Left lobe of liver (tissue), 2 donors: ENCODE results near the gene UNC119B. TPM values are rescaled to one million over a fixed set of nuclear protein-coding genes. Genes with fewer than 3 reads are reported as not detected.
A peak's percentile ranks its signal among the peaks of the same experiment; 100 is the strongest.
"Not testable (repeated sequence)": the region's sequence is repeated elsewhere in the genome, so short reads cannot be mapped to it uniquely, and the experiment has no call there.

Source experiments
- ATAC-seq: fragments of 200-7000 bp; cut with Tn5 transposase; one replicate; pipeline ENCODE4 v1.9.1; 2020; ENCODE audit warnings: mild to moderate bottlenecking, moderate library complexity
- DNase-seq: peaks from one replicate; pipeline ENCODE4 v3.0.0-alpha.2; 2020; ENCODE audit warnings: low spot score
- total RNA-seq: library from RNA; stranded (reverse); gene quantifications from one replicate; pipeline ENCODE4 v1.2.1, GENCODE V29; 2021
- donor health status: DM: no; HTN: no; CAD: no; lungs with moderate emphysema.
- donor health status: DM: no; HTN: yes; CAD: no.

Gene UNC119B
- total RNA-seq, 1 donor from 2014 or later, result 10.7 TPM

DNA sequence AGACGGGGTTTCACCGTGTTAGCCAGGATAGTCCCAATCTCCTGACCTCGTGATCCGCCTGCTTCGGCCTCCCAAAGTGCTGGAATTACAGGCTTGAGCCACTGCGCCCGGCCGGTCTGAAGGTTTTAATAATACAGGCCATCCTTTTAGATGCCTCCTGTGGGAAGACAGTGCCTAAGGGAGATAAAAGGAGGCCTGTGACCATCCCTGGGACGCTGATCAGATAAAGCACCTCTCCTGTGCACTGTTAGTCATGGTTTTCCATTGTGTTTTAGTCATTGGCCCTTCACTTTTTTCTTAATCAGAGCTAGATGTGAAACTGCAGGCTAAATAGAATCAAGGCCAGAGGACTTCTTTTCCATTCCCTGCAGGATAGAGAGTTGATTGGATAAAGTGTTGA lies 7.8 kb downstream of the UNC119B start:
- no peak for DNase-seq
- no peak for ATAC-seq

DNA sequence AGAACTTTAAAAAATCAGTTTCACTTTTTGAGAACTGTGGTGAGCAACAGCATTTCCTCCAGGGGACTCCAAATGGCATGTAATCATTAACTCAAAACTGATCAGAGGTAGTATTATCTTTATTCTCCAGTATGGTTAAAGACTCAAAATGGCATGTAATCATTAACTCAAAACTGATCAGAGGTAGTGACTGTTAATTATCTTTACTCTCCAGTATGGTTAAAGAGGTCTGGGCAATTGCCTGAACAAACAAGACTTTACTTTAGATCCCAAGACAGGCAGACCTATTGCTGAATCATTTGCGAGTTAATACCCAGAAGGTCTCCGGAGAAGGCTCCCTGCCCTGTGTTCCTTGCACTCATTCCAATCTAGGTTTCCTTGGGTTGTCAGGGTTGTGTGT lies 8.8 kb downstream of the UNC119B start:
- ATAC-seq, result peak; percentile 54
- DNase-seq, result no peak

DNA sequence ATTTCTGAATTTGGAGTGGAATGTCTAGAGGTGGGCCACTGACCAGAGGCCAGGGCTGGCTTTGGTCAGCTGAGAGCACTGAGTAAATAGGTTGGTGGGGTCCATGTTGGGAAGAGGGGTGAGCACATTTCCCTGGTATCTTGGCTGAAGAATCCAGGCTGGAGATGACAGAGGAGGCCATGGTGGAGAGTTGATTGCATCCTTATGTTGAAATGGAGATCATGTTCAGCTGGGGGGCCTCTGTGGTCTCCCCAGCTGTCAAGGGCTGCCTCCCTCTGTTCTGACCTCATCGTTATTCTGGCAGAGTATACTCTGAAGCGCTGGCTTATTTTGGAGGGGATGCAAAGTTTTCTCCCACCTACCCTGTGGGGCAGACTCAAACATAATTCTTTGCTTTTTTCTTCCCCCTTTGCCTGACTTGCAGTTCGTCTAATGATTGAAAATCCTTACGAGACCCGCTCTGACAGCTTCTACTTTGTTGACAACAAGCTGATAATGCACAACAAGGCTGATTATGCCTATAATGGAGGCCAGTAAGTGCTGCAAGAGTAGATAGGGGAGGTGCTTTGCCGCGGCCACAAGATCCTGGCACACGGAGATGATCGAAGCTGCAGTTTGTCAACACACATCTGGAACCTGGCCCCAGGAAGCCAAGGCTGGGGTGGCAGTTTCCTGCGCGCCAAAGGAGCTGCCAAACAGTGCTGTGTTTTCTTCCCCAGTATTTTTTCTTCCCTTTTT lies 9.4 kb downstream of the UNC119B start:
- DNase-seq (peak; percentile 84), ATAC-seq (peak; percentile 83)

- peak; percentile 55 for DNase-seq
- peak; percentile 55 for ATAC-seq
These were observed 10.2 kb downstream of the UNC119B start for GRCh38 chr12:120720234-120720986.

DNA sequence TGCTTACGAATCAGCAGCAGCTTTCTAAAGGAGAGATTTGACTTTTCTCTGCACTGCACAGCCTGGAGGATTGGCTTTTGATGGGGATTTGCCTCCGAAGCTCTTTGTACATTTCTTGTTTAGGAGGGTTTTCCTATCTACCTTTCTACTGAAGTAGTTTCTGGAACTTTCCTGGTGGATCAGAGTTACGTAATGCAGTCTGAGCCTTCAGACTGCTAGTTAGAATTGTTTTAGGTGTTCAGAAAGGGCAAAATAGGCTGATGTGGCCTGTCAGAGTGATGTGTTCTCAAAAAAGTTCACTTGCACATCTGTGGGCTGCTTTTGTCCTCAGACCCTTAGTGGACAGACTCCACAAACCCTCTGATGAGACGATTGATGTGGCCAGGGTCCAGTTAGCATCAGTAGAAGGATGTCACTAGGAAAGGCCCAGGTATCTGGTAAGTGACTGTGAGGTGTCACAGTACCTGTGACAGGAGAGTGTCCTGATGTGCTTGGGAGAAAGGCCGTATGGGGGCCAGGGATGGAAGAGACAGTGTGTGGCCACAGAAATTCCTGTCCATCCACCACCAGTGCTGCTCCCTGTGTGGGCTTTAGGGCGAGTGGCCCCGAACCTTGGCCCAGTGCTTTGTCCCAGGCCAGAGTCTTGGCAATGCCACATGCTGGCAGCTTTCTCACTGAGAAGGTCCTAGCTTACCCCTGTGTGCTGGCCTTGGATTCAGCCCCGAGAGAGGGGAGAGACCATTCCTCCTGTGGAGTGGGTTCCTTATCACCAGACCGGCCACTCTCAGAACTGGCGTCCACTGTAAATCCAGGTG lies 10.9 kb downstream of the UNC119B start:
- ATAC-seq (no peak), DNase-seq (peak; percentile 55)

- ATAC-seq (no peak), DNase-seq (no peak)
These were observed 11.6 kb downstream of the UNC119B start for GRCh38 chr12:120721866-120722265.

- no peak for ATAC-seq
- DNase-seq, result no peak
These were observed 12.5 kb downstream of the UNC119B start for GRCh38 chr12:120722784-120723183.

- DNase-seq (no peak), ATAC-seq (no peak)
These were observed 14.5 kb downstream of the UNC119B start for GRCh38 chr12:120724720-120725119.

DNA sequence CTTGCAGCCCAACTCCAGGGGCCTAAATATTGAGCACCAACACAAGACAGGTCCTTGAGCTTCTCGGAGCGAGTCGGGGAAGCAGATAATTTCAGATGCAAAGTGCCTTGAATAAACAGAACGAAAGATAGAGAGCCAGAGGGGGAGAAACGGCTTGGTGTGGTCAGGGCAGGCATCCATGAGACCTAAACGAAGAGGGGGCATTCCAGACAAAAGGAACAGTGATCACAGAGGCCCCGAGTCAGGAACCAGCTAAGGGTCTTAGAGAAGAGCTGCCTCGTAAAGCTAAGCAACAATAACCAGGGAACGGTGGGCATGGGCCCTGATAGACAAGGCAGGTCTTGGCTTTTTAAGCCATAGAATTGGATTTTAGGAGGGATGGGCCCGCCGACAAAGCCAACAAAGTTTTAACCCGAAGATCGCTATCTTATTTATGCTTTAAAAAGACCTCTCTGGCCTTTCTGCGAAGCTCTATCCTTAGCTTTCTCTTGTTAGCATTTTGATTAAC lies 14.9 kb downstream of the UNC119B start:
- ATAC-seq, result no peak

DNA sequence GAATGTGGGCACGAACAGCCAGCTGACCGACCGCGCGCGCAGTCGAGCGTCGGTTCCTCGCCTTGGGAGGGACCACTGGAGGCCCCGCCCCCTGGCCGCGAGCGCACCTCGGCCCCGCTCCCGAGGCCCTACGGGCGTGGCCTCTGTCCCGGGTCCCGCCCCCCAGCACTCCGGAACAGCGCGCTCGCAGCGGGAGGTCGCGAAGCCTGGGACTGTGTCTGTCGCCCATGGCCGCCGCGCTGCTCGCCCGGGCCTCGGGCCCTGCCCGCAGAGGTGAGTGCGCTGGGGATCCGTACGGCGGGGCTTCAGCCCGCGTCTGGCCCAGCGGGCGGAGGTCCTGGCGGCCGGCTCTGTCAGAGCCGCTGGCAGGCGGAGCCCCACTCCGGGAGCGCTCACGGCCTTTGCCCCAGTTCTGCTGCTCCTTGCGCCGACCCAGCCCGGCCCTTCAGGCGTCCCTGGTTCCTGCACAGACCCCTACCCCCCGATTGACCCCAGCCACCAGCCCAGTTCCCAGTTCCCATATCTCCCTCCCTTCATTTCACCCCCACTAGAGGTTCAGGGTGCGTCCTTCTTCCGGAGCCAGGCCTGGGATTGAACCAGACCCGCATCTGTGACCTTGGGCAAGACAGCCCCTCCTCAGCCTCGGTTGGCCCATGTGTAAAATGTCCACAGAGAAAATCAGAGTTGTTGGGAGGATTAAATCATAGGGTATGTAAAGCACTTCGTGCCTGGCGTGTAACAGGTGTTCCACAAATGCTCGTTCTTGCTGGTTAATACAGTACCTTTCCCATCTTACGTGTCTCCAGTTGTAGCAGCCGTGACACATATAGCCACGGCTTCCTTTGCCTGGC lies 15.6 kb downstream of the UNC119B start, which contains the start of gene ACADS:
ACADS (plus strand) TSS at position 168 of the 851 bp plus-strand sequence; CDS start at position 228, 60 bp downstream.
- DNase-seq (peak; percentile 93), ATAC-seq (peak; percentile 93)

More for the DNA sequence above, 14.9 kb downstream of the UNC119B start:
- DNase-seq, result no peak

DNA sequence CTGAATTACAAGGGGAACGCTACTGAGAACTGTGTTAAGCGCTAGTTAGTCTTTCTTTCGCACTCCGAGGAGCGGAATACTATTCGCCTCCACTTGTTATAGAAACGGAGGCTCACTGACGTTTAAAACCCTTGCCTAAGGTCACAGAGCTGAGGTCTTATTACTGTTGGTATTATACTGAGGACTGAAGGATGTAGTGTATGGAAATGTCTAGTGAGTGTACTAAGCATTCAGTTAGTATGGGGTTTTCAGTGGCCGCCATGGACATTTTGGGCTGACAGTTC lies 16.2 kb downstream of the UNC119B start:
- ATAC-seq (no peak), DNase-seq (no peak)

GRCh38 chr12:120726961-120727360 lies 16.7 kb downstream of the UNC119B start:
- ATAC-seq, result no peak
- DNase-seq, result no peak

GRCh38 chr12:120732198-120732597 lies 21.9 kb downstream of the UNC119B start:
- ATAC-seq, DNase-seq: not testable (repeated sequence)

GRCh38 chr12:120733574-120733973 lies 23.3 kb downstream of the UNC119B start:
- no peak for ATAC-seq
- DNase-seq, result no peak

DNA sequence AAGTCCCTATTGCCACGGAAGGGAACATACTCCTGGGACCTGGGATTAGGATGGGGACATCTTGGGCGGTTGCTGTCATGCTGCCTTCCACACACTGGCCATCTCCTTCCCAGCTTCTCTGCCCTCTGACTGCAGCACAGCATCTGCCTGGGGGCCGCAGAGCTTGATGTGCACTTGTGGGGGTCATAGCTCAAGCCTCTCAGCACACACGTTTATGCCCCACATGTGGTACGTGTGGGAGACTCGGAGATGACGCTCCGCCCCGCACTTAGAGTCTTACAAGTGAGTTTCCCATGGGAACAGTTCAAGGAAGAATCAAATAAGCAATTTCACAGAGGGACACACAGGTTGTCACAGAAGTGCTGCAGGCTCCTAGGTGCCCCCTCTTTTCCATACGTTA lies 24.0 kb downstream of the UNC119B start:
- no peak for DNase-seq
- no peak for ATAC-seq

DNA sequence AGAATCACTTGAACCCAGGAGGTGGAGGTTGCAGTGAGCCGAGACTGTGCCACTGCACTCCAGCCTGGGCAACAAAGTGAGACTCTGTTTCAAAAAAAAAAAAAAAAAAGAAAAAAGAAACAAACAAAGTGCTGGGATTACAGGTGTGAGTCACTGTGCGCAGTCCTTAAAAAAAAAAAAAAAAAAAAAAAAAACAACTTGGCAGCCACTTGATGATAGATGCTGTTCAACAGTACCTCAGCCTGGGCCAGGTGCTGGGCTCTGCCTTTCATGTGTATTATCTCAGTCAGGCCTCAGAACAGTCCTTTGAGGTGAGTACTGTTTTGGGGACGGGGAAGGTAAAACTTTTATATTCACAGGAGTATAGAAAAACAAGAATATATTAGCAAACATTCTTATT lies 24.9 kb downstream of the UNC119B start:
- DNase-seq (no peak), ATAC-seq (no peak)

DNA sequence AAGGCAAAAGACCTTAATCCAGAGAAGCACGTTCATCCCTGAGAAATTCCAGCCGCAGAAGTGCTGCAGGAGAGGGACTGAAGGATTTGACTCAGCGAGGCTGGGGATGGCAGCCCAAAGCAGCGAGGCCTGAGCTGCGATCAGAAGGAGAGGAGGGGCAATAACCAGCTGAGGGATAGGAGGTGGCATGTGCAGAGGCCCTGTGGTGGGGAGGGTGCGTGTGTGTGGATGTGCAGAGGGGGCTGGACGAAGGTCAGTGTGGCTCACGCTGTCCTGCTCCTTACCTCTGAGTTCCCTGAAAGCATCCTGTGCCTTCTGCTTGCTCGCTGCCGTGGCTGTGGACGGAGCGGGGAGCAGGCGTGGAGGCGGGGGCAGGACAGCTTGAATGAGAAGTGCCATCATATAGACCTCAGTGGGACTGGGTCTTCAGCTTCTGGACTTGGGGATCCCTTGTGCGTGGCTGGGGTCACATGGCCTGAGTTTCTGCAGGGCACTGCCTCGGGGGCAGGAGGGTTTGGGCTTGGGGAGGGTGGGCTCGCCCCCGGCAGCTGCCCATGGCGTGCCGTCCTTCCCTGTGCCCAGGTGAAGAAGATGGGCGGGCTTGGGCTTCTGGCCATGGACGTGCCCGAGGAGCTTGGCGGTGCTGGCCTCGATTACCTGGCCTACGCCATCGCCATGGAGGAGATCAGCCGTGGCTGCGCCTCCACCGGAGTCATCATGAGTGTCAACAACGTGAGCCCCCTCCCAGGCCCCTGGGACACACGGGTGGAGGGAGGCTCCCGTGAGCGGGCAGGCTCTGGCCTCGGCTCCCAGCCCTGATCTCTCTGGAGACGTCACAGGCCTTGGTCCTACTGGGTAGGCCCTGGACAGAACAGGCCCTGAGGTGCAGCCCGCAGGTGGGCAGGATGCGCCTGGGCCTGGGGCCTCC lies 26.4 kb downstream of the UNC119B start:
- no peak for DNase-seq
- ATAC-seq, result no peak

GRCh38 chr12:120737557-120738251 lies 27.4 kb downstream of the UNC119B start:
- ATAC-seq, result no peak

More at GRCh38 chr12:120737557-120738251, 27.4 kb downstream of the UNC119B start:
- no peak for DNase-seq
